Stimulated activated naive CD8-positive, alpha-beta T cell treated with anti-CD3 and anti-CD28 coated beads, Interleukin-15, Interleukin-2, amounts not matched to agents 100 ng/mL and 50 ng/mL, for 24 hours (primary cell): ENCODE measurements around the gene PRKN.

Experiments
- H3K27ac Mint-ChIP-seq: one replicate; pipeline ENCODE4 v1.8.0; 2021; ENCODE audit warnings: mild to moderate bottlenecking, mixed read lengths
- H3K27me3 Mint-ChIP-seq: one replicate; pipeline ENCODE4 v1.8.0; 2021; ENCODE audit warnings: mixed read lengths
- H3K36me3 Mint-ChIP-seq: one replicate; pipeline ENCODE4 v1.8.0; 2021; ENCODE audit warnings: low read depth, mixed read lengths
- H3K4me1 Mint-ChIP-seq: one replicate; pipeline ENCODE4 v1.8.0; 2021; ENCODE audit warnings: low read depth, mixed read lengths
- H3K4me3 Mint-ChIP-seq: one replicate; pipeline ENCODE4 v1.8.0; 2021; ENCODE audit warnings: mild to moderate bottlenecking, mixed read lengths
- H3K9me3 Mint-ChIP-seq: one replicate; pipeline ENCODE4 v1.8.0; 2021; ENCODE audit warnings: mixed read lengths

PRKN gene

GRCh38 chr6:162005372-162005771 is 722.2 kb downstream of the PRKN start:
- H3K4me3 Mint-ChIP-seq: no peak overlapping the region
- no peaks in the 10 kb centered on the region for H3K4me1 Mint-ChIP-seq
- H3K27ac Mint-ChIP-seq: no peak overlapping the region
- H3K36me3 Mint-ChIP-seq: no peaks in the 10 kb centered on the region
- no peaks in the 10 kb centered on the region for H3K27me3 Mint-ChIP-seq
- peaks cover 30% of the 10 kb centered on the region for H3K9me3 Mint-ChIP-seq

DNA sequence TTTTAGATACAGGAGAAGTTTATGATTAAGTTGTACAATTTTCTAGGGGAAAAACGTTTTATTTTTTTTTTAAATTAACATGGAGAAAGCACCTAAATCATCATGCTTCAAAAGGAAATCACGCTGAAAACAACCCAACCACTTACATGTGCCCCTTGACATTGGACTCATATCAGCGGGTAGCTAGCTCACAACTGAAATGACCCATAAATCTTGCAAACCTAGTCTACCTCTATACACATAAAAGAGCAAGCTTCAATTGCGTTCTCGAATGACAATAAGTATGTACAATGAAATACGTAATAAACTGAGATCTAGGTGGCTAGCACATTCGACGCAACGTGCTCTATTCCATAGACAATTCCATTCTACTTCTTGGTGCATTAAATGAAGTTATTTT is 730.8 kb downstream of the PRKN start:
- Mint-ChIP-seq H3K27me3 (no peaks in the 10 kb centered on the region), H3K9me3 (peaks cover 9% of the 10 kb centered on the region), H3K4me3 (no peak overlapping the region), H3K27ac (no peak overlapping the region), H3K36me3 (no peaks in the 10 kb centered on the region), H3K4me1 (no peaks in the 10 kb centered on the region)

- Mint-ChIP-seq H3K9me3 (peaks cover 28% of the 10 kb centered on the region), H3K36me3 (no peaks in the 10 kb centered on the region), H3K4me1 (no peaks in the 10 kb centered on the region), H3K4me3 (no peak overlapping the region), H3K27ac (no peak overlapping the region), H3K27me3 (no peaks in the 10 kb centered on the region)
Measured at GRCh38 chr6:161985876-161986423, 741.6 kb downstream of the PRKN start.

- H3K9me3 Mint-ChIP-seq: peaks cover 26% of the 10 kb centered on the region
- no peaks in the 10 kb centered on the region for H3K27me3 Mint-ChIP-seq
- H3K4me1 Mint-ChIP-seq: no peaks in the 10 kb centered on the region
Measured at GRCh38 chr6:161984713-161985112, 742.9 kb downstream of the PRKN start.

GRCh38 chr6:161976553-161976952 is 751.0 kb downstream of the PRKN start:
- Mint-ChIP-seq H3K27me3 (no peaks in the 10 kb centered on the region), H3K4me3 (no peak overlapping the region), H3K27ac (no peak overlapping the region), H3K4me1 (no peaks in the 10 kb centered on the region), H3K36me3 (no peaks in the 10 kb centered on the region), H3K9me3 (peaks cover 9% of the 10 kb centered on the region)

More at GRCh38 chr6:161984713-161985112, 742.9 kb downstream of the PRKN start:
- Mint-ChIP-seq H3K4me3 (no peak overlapping the region), H3K27ac (no peak overlapping the region), H3K36me3 (no peaks in the 10 kb centered on the region)

GRCh38 chr6:161973064-161973463 is 754.5 kb downstream of the PRKN start:
- peaks cover 4% of the 10 kb centered on the region for H3K9me3 Mint-ChIP-seq
- no peaks in the 10 kb centered on the region for H3K27me3 Mint-ChIP-seq
- no peak overlapping the region for H3K4me3 Mint-ChIP-seq
- no peak overlapping the region for H3K27ac Mint-ChIP-seq
- no peaks in the 10 kb centered on the region for H3K4me1 Mint-ChIP-seq
- H3K36me3 Mint-ChIP-seq: no peaks in the 10 kb centered on the region

GRCh38 chr6:161971043-161971442 is 756.5 kb downstream of the PRKN start:
- Mint-ChIP-seq H3K9me3 (peaks cover 4% of the 10 kb centered on the region), H3K27ac (no peak overlapping the region), H3K4me1 (no peaks in the 10 kb centered on the region)

GRCh38 chr6:161963634-161964234 is 763.8 kb downstream of the PRKN start:
- Mint-ChIP-seq H3K9me3 (no peaks in the 10 kb centered on the region), H3K4me1 (no peaks in the 10 kb centered on the region), H3K27ac (no peak overlapping the region), H3K27me3 (no peaks in the 10 kb centered on the region), H3K4me3 (no peak overlapping the region), H3K36me3 (no peaks in the 10 kb centered on the region)

More at GRCh38 chr6:161971043-161971442, 756.5 kb downstream of the PRKN start:
- H3K36me3 Mint-ChIP-seq: no peaks in the 10 kb centered on the region
- no peaks in the 10 kb centered on the region for H3K27me3 Mint-ChIP-seq
- H3K4me3 Mint-ChIP-seq: no peak overlapping the region

DNA sequence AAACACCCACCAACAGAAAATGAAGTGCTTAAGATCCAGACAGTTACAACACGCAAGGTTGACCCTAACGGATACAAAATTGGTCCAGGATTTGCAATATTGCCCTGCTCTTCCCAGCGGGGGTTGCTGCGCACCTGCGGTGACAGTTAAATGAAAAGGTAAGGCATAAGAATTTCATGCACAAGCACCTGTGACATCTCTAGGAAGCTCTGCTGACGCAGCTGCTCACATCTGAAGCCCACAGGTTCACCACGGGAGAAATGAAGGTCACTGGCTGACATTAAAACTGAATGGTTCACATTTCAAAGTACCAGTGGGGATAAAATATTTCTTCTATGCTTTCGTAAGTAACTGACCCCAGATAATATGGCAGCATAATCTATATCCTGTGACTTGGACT is 764.4 kb downstream of the PRKN start:
- H3K9me3 Mint-ChIP-seq: no peaks in the 10 kb centered on the region
- H3K27me3 Mint-ChIP-seq: no peaks in the 10 kb centered on the region
- H3K4me1 Mint-ChIP-seq: no peaks in the 10 kb centered on the region
- no peaks in the 10 kb centered on the region for H3K36me3 Mint-ChIP-seq
- no peak overlapping the region for H3K4me3 Mint-ChIP-seq
- H3K27ac Mint-ChIP-seq: no peak overlapping the region

DNA sequence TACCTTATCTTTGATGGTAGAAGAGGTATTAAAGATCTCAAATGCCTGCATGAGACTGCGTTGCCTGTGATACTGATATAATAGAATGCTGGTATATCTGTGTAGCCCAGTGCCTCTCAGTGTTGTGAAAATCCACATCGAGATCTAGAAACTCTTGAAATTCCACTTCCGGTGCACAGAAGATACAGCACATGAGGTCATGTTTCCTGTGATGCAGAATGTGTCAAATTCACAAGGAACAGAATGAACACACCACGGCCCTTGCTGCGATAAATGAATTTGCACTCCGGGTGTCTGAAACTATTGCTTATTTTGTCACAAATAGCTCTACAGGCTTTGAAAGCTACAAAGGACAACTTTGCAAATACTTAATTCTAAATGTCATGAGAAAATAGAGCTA is 765.8 kb downstream of the PRKN start:
- no peak overlapping the region for H3K4me3 Mint-ChIP-seq
- no peaks in the 10 kb centered on the region for H3K9me3 Mint-ChIP-seq
- H3K27me3 Mint-ChIP-seq: no peaks in the 10 kb centered on the region
- no peaks in the 10 kb centered on the region for H3K36me3 Mint-ChIP-seq
- no peak overlapping the region for H3K27ac Mint-ChIP-seq
- no peaks in the 10 kb centered on the region for H3K4me1 Mint-ChIP-seq

- Mint-ChIP-seq H3K4me1 (no peaks in the 10 kb centered on the region), H3K9me3 (no peaks in the 10 kb centered on the region), H3K27me3 (no peaks in the 10 kb centered on the region), H3K4me3 (no peak overlapping the region), H3K36me3 (no peaks in the 10 kb centered on the region), H3K27ac (no peak overlapping the region)
Measured at GRCh38 chr6:161961046-161961445, 766.5 kb downstream of the PRKN start.

GRCh38 chr6:161959072-161959471 is 768.5 kb downstream of the PRKN start:
- no peak overlapping the region for H3K27ac Mint-ChIP-seq
- no peaks in the 10 kb centered on the region for H3K27me3 Mint-ChIP-seq
- no peaks in the 10 kb centered on the region for H3K9me3 Mint-ChIP-seq
- H3K4me3 Mint-ChIP-seq: no peak overlapping the region
- H3K4me1 Mint-ChIP-seq: no peaks in the 10 kb centered on the region
- H3K36me3 Mint-ChIP-seq: no peaks in the 10 kb centered on the region

- H3K4me3 Mint-ChIP-seq: no peak overlapping the region
- no peak overlapping the region for H3K27ac Mint-ChIP-seq
- H3K9me3 Mint-ChIP-seq: no peaks in the 10 kb centered on the region
- H3K4me1 Mint-ChIP-seq: no peaks in the 10 kb centered on the region
- no peaks in the 10 kb centered on the region for H3K36me3 Mint-ChIP-seq
- H3K27me3 Mint-ChIP-seq: no peaks in the 10 kb centered on the region
Measured at GRCh38 chr6:161956082-161956481, 771.5 kb downstream of the PRKN start.

DNA sequence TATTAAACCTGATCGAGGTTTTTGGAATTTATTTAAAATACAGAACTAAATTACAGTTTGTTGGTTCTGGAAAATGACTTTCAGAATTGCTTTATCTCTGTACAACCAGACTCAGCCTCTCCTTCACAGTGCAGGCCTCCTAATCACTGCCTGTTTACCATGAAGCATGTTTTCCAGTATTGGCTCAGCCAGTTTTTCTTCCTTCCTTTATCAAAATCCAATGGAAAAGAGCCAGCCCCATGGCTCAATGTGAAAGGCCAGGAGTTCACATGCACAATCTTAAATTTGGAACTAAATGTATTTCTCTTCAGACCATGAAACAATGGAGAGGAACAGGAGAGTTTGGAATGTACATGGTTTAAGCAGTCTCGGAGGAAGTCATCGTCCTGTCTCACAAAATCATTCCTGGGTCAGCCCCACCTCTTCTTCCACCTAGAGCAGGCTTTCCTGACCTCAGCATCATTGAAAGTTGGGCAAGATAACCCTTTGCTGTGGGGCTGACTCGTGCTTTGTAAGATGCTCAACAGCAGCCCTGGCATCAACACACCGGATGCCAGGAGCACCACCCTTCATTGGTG is 772.8 kb downstream of the PRKN start:
- Mint-ChIP-seq H3K4me3 (no peak overlapping the region), H3K9me3 (no peaks in the 10 kb centered on the region), H3K4me1 (no peaks in the 10 kb centered on the region), H3K27me3 (no peaks in the 10 kb centered on the region), H3K36me3 (no peaks in the 10 kb centered on the region), H3K27ac (no peak overlapping the region)

GRCh38 chr6:161954077-161954476 is 773.5 kb downstream of the PRKN start:
- H3K27ac Mint-ChIP-seq: no peak overlapping the region
- H3K9me3 Mint-ChIP-seq: no peaks in the 10 kb centered on the region
- no peak overlapping the region for H3K4me3 Mint-ChIP-seq
- no peaks in the 10 kb centered on the region for H3K36me3 Mint-ChIP-seq
- H3K4me1 Mint-ChIP-seq: no peaks in the 10 kb centered on the region
- H3K27me3 Mint-ChIP-seq: no peaks in the 10 kb centered on the region

DNA sequence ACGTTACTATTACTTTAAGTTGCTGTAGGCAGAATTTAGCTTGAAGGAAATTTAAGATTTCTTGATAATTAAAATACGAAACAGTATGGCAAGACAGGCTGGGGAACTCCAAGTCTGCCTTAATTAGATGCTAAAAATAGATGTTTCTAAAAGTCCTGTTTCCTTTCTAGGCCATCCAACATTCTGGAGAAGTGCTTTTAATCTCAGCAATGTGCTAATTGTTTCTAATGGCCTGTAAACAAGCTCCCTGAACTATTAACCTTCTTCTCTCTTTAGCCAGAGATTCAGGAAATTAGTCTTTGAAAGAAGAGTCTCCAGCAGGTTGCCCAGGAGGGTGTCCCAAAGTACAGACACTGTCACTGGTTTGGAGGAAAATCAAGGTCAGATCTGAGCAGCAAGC is 776.4 kb downstream of the PRKN start:
- Mint-ChIP-seq H3K27ac (no peak overlapping the region), H3K36me3 (no peaks in the 10 kb centered on the region), H3K4me3 (no peak overlapping the region), H3K27me3 (no peaks in the 10 kb centered on the region), H3K9me3 (no peaks in the 10 kb centered on the region), H3K4me1 (no peaks in the 10 kb centered on the region)
